Urinary bladder (tissue), 4 donors: ENCODE results near the gene CTAG1B. TPM values are rescaled to one million over a fixed set of nuclear protein-coding genes. Genes with fewer than 3 reads are reported as not detected.

Source experiments
- DNase-seq: peaks from one replicate; pipeline ENCODE4 v3.0.0-alpha.2; 2015; ENCODE audit errors: extremely low spot score
- H3K27ac ChIP-seq: one replicate; pipeline ENCODE4 v1.5.1; 2013; ENCODE audit warnings: low read depth, mild to moderate bottlenecking, moderate library complexity
- H3K36me3 ChIP-seq: one replicate; pipeline ENCODE4 v1.6.1; 2013; ENCODE audit warnings: mild to moderate bottlenecking, moderate library complexity; ENCODE audit not compliant: insufficient read depth
- H3K4me1 ChIP-seq: one replicate; pipeline ENCODE4 v1.6.1; 2013; ENCODE audit warnings: mild to moderate bottlenecking, moderate library complexity; ENCODE audit not compliant: insufficient read depth
- H3K4me3 ChIP-seq: one replicate; pipeline ENCODE4 v1.5.1; 2013; ENCODE audit warnings: low read depth, low read length
- WGBS: extraction: QIAGEN DNeasy Blood & Tissue Kit; methylation state at CpG from one replicate; pipeline ENCODE4 v1.1.7; 2013; 5-methylcytosine and 5-hydroxymethylcytosine counted together
- polyA plus RNA-seq: library from polyadenylated mRNA; stranded (reverse); fragments of 200-250 nt; gene quantifications from one replicate; pipeline ENCODE4 v1.2.3, GENCODE V29; 2013
- total RNA-seq: library from RNA; depleted of rRNA; stranded (reverse); fragments of >200 nt; gene quantifications from one replicate; pipeline ENCODE4 v1.2.3, GENCODE V29; 2014
- donor health status: healthy with polysubstance abuse.
- donor health status: healthy.

The CTAG1B gene
- total and polyA plus RNA-seq, 2 donors = not detected

DNA sequence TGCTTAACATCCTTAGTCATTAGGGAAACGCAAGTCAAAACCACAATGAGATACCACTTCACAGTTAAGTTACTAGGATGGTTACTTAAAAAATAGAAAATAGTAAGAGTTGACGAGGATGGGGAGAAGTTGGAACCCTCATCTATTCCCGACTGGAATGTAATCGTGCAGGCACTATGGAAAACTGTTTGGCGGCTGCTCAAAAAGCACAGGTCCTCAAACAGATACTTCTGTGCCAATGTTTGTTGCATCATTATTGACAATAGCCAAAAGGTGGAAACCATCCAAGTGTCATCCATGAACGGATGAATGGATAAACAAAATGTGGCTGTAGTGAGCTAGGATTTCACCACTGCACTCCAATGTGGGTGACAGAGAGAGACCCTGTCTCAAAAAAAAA lies 11.7 kb downstream of the CTAG1B start:
- no peak overlapping the region for H3K4me3 ChIP-seq
- H3K27ac ChIP-seq = no peak overlapping the region
- 72% methylated on average over 6 of the region's 6 CpGs for WGBS
- no peaks in the 10 kb centered on the region for H3K4me1 ChIP-seq
- DNase-seq = no peak
- no peaks in the 10 kb centered on the region for H3K36me3 ChIP-seq

DNA sequence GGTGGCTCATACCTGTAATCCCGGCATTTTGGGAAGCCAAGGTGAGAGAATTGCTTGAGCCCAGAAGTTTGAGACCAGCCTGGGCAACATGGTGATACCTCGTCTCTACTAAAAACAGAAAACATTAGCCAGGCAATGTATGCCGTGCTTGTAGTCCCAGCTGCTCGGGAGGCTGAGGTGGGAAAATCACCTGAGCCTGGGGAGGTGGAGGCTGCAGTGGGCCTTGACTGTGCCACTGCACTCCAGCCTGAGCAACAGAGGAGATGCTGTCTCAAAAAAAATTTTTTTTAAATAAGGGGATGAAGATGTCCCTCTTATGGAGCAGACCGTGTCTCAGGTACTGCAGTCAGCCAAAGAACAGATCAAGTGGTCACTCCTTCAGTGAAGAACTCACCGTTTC lies 13.5 kb downstream of the CTAG1B start:
- Histone ChIP-seq H3K27ac (no peak overlapping the region), H3K4me1 (no peaks in the 10 kb centered on the region), H3K36me3 (no peaks in the 10 kb centered on the region), H3K4me3 (no peak overlapping the region)
- whole genome bisulfite sequencing = 86% methylated on average over 6 of the region's 6 CpGs
- no peak for DNase-seq

DNA sequence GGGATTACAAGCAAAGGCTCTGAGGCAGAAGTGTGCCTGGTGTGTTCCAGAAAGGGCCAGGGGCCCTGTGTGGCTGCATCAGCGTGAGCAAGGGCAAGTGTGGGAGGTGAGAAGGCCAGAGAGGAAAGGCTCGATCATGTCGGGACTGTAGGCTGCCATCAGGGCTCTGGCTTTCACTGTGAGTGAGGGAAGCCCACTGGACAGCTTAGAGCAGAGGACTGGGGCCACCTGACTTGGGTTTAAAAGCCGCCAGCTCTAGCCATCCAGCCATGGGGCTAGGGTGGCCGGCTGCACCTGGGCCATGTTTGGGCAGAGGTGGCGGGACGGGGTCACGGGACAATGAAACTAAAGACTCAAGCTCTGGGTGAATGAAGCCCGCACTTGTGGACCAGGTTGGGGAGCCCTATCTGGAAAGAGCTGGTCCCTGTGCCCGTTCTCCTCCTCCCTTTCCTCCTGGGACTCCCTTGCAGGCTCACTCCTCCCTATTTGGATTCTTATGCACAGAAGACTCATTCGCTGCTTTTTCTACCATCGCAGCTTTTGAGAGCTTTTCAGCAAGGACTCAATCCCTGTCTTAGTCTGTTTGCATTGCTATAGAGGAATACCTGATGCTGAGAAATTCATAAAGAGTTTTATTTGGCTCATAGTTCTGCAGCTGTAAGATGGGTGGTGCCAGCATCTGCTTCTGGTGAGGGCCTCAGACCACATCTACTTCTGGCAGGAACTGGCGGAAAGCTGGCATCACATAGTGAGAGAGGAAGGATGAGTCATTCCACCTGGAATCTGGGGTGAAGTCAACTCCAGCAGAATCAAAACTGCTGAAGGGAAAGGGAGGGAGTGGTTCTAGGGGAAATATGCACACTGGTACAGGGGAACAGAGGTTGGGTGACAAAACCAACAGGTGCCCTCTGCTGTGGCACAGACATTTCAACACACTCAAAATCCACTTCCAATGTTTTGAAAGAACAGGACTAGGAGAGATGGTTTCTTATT lies 15.3 kb downstream of the CTAG1B start:
- WGBS = 76% methylated on average over 13 of the region's 13 CpGs
- no peaks in the 10 kb centered on the region for H3K4me1 ChIP-seq
- no peak for DNase-seq
- H3K36me3 ChIP-seq = no peaks in the 10 kb centered on the region
- no peak overlapping the region for H3K4me3 ChIP-seq
- H3K27ac ChIP-seq = no peak overlapping the region

DNA sequence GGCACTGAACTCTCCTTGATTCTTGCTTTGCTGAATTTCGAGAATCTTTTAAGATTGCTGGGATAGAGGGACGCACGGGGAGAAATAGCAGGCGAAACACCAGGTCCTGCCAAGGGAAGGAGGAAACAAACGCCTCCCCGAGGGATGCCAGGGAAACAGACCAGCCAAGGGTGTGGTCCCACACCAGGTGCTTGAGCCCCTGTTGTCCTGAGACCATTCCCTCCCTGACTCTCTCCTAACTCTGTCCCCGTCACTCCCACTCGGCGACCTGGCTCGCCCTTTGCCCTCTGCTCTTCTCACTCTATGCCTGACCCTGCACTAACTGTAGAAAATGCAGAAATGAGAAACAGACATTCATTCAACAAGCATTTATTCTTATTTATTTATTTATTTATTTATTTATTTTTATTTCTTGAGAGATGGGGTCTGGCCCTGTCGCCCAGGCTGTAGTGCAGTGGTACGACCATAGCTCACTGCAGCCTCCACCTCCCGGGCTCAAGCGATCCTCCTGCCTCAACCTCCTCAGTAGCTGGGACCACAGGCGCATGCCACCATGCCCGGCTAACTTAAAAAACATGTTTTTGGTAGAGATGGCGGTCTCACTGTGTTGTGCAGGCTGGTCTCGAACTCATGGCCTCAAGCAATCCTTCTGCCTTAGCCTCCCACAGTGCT lies 16.2 kb downstream of the CTAG1B start:
- no peaks in the 10 kb centered on the region for H3K36me3 ChIP-seq
- H3K4me1 ChIP-seq = no peaks in the 10 kb centered on the region
- no peak overlapping the region for H3K4me3 ChIP-seq
- H3K27ac ChIP-seq = no peak overlapping the region
- DNase-seq = no peak
- 90% methylated on average over 18 of the region's 18 CpGs for WGBS

DNA sequence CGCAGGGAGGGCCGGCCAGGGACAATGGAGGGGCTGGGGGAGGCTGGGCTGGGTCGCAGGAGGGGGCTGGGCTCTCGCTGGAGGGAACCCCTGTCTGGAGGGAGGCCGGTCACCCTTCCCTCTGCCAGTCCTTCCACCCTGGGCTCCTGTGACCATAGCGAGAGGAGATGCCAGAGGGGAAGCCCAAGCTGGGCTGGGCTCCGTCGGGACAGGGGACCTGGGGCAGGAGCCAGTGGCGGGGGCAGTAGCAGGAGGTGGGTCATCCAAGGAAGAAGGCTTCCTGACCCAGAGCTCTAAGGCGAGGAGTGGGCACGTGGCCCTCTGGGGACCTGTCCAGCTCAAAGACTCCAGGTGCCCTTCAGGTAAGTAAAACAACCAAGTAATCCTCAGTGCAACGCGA lies 16.9 kb downstream of the CTAG1B start:
- no peak for DNase-seq
- WGBS = 74% methylated on average over 13 of the region's 13 CpGs
- H3K27ac ChIP-seq = no peak overlapping the region
- no peak overlapping the region for H3K4me3 ChIP-seq
- H3K36me3 ChIP-seq = no peaks in the 10 kb centered on the region
- H3K4me1 ChIP-seq = no peaks in the 10 kb centered on the region

DNA sequence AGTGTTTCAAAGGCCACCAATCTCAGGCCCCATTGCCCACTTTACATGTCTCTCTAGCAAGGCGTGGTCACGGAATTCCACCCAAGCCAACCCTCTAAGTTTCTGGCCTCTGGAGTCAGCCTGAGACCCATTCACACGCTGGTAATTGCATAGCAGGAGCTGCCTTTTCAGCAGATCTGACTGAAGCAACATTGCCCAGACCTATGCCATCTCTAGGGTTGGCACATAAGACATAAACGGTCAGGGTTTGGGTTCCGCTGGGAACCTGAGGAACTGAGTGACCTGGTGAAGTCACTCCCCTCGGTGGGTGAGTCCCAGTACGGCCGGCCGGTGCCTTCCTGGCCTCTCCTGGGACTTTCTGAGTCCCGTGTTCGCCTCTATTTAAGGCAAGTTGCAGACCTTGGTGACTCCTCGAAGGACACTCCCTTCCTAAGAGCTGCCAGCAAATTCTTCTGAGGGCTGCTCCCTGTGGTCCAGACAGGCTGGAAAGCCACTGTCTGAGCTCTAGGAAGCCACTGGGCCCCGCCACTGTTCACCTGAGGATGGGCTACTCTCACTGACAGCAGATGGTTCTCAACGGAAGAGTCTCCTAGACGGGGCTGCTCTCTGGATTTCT lies 18.2 kb downstream of the CTAG1B start:
- Histone ChIP-seq H3K36me3 (no peaks in the 10 kb centered on the region), H3K4me1 (no peaks in the 10 kb centered on the region), H3K27ac (no peak overlapping the region), H3K4me3 (no peak overlapping the region)
- no peak for DNase-seq
- 82% methylated on average over 15 of the region's 15 CpGs for WGBS

DNA sequence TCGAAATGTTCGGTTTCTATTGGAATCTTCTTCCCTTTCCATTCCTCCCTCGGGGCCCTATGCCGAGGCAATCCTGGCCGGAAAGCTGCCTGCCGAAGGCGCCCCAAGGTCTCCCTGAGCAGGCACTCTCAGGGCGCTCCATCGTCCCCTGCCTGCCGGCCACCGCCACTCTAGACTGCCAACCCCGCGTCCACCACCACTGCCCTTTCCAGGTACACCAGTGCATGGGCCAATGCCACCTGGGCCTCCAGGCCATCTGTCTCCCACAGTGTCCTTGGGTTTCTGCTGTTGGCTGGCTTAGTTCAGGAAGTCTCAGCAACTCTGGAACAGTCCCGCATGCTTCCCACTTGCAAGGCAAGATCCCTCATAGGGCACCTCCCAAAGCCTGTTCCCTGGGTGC lies 19.6 kb downstream of the CTAG1B start:
- no peaks in the 10 kb centered on the region for H3K36me3 ChIP-seq
- H3K4me1 ChIP-seq = no peaks in the 10 kb centered on the region
- 98% methylated on average over 14 of the region's 14 CpGs for WGBS
- no peak overlapping the region for H3K4me3 ChIP-seq
- no peak overlapping the region for H3K27ac ChIP-seq
- no peak for DNase-seq

DNA sequence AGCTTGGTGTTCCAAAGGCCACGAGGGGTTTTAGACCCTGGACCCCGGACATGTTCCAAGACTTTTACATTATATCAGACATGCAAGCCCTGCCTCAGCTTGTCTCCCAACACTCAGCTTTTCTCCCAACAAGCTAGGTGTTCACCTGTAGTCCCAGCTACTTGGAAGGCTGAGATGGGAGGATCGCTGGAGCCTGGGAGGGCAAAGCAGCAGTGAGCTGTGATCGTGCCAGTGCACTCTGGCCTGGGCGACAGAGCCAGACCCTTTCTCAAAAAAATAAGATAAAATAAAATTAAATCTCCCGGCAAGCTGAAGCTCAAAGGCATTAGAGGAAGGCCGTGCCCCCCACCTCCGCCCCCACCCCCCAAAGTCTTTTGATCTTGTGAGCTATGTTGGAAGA lies 20.4 kb downstream of the CTAG1B start:
- H3K36me3 ChIP-seq = no peaks in the 10 kb centered on the region
- H3K4me3 ChIP-seq = no peak overlapping the region
- no peak overlapping the region for H3K27ac ChIP-seq
- no peak for DNase-seq
- WGBS = 89% methylated on average over 8 of the region's 8 CpGs
- H3K4me1 ChIP-seq = no peaks in the 10 kb centered on the region

DNA sequence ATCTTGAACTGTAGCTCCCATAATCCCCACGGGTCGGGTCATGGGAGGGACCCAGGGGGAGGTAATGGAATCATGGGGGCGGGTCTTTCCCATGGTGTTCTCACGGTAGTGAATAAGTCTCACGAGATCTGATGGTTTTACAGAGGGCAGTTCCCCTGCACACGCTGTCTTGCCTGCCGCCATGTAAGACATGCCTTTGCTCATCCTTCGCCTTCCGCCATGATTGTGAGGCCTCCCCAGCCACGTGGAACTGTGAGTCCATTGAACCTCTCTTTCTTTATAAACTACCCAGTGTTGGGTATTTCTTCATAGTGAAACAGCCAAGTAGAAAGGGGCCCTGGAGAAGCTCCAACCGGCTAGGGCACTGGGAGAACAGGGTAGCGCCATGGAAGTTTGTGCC lies 21.9 kb downstream of the CTAG1B start:
- Histone ChIP-seq H3K27ac (no peak overlapping the region), H3K4me1 (no peaks in the 10 kb centered on the region), H3K4me3 (no peak overlapping the region), H3K36me3 (no peaks in the 10 kb centered on the region)
- WGBS = 92% methylated on average over 12 of the region's 12 CpGs
- DNase-seq = no peak

DNA sequence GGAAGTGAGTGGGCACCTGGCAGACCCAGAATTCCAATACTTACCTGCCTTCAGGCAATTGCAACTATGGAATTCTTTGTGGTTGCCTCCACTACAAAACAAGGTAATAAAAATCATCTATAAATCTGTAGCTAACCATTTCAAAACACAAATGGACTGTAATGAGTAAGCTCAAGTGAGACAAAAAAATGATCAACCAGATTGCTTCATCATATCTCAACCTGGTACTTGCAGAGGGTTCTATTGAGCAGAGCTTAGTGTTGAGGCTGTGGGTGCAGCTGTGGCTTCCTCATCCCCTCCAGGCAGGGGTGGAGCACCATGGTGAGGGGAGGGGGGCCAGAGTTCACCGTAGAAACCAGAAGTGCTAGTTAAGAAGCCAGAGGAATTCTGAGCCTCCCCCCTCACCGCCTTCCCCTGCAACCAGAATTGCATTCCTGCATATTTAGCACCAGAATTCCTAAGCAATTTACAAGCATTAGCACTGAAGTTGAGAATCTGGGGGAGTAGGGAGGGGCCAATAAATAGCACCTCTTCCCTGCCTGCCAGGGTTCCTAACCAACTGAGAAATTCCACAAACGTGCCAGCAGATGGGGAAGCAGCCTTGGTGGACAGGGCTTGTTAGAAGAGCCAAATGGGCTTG lies 22.7 kb downstream of the CTAG1B start:
- Histone ChIP-seq H3K4me3 (no peak overlapping the region), H3K4me1 (no peaks in the 10 kb centered on the region), H3K27ac (no peak overlapping the region), H3K36me3 (no peaks in the 10 kb centered on the region)
- WGBS = 8% methylated on average over 3 of the region's 3 CpGs
- DNase-seq = no peak

DNA sequence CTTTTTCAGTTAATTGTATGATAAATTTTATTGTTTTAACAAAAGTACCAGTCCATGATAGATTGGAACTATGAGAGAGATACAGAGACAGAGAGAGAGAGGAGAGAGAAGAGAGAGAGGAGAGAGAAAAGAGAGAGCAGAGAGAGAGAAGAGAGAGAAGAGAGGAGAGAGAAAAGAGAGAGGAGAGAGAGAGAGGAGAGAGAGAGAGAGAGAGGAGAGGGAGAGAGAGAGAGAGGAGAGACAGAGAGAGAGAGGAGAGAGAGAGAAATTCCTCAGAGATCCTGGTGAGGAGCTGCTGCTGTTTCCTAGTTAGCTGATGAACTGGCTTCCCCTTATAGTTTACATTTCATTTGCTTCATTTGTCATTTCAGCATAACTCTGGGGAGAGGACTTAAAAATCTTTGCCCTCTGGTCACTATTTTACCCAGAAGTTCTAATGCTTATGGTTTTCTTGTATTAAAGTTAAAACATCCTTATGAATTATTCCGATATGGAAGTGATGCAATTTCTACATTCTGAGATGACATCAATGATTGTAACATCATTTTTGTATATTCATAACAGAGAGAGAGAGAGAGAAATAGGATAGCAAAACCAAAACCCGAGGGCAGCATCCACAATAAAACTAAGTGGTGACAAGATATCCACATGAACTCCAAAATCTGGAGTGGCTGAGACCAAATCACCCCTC lies 23.4 kb downstream of the CTAG1B start:
- Histone ChIP-seq H3K4me3 (no peak overlapping the region), H3K36me3 (no peaks in the 10 kb centered on the region), H3K4me1 (no peaks in the 10 kb centered on the region), H3K27ac (no peak overlapping the region)
- DNase-seq = no peak
- 51% methylated on average over 2 of the region's 2 CpGs for WGBS

DNA sequence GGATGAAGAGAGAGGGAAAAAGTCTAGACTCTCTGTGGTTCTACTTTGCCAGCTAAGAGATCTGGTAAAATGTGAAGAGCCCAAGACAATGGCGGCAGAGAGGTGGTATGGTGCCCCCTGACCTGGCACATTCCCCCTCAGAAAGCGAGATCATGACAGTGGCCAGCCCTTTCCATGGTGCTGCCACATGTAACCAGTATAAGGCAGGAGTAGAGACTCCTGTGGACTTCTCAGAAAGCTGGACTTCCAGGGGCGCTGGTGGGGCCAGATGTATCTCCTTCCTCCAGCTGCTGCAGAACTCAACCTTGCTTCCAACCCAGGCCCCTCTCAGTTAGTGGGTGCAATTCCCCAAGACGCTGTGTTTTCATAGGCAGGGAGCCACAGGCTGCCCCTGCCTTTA lies 24.6 kb downstream of the CTAG1B start:
- 90% methylated on average over 4 of the region's 4 CpGs for WGBS
- no peak for DNase-seq
- Histone ChIP-seq H3K4me3 (no peak overlapping the region), H3K27ac (no peak overlapping the region), H3K36me3 (no peaks in the 10 kb centered on the region), H3K4me1 (no peaks in the 10 kb centered on the region)

DNA sequence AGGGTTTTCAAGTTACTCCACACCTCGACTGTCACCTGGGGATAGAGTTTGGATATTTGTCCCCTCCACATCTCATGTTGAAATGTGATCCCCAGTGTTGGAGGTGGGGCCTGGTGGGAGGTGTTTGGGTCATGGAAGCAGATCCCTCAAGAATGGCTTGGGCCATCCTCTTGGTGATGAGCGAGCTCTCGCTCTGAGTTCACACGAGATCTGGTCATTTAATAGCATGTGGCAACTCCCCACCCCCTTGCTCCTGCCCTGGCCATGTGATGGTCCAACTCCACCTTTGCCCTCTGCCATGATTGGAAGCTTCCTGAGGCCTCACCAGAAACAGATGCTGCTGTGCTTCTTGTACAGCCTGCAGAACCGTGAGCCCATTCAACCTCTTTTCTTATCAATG lies 25.9 kb downstream of the CTAG1B start:
- no peaks in the 10 kb centered on the region for H3K4me1 ChIP-seq
- 88% methylated on average over 5 of the region's 5 CpGs for WGBS
- DNase-seq = no peak
- no peak overlapping the region for H3K4me3 ChIP-seq
- no peak overlapping the region for H3K27ac ChIP-seq
- H3K36me3 ChIP-seq = no peaks in the 10 kb centered on the region
